ENCODE measurements around the gene IMP3.

GRCh38 chr15:75680007-75680789 is 40.2 kb upstream of the IMP3 start:
- no peak for TF ChIP-seq CTCF (IDR thresholded peaks at IDR 0.05; ENCODE audit: borderline replicate concordance, extremely low read depth, low read length, poor library complexity, severe bottlenecking)
- TF ChIP-seq EZH2 (IDR thresholded peaks at IDR 0.05; ENCODE audit: borderline replicate concordance, low read depth, low read length, severe bottlenecking), result no peak
